ENCODE data around the gene NEK7. TPM values are rescaled to one million over a fixed set of nuclear protein-coding genes. Genes with fewer than 3 reads are reported as not detected.

Gene NEK7
- polyA plus RNA-seq, 1 donor from 2014 or later: 3.3 TPM

GRCh38 chr1:198132060-198132781, 24.6 kb upstream of the NEK7 start:
- no peak for TF ChIP-seq SMC3 (conservative IDR thresholded peaks at IDR 0.05; ENCODE audit: poor library complexity)
- no peak for TF ChIP-seq REST (IDR thresholded peaks at IDR 0.05; ENCODE audit: borderline replicate concordance)
- no peak for TF ChIP-seq CTCF (IDR thresholded peaks at IDR 0.05; ENCODE audit: poor library complexity, severe bottlenecking)
- no peak for TF ChIP-seq EP300 (conservative IDR thresholded peaks at IDR 0.05; ENCODE audit: poor library complexity, severe bottlenecking)
- no peak for TF ChIP-seq RAD21 (conservative IDR thresholded peaks at IDR 0.05)
- TF ChIP-seq MXI1 (conservative IDR thresholded peaks at IDR 0.05; ENCODE audit: poor library complexity, severe bottlenecking): no peak
- no peak for TF ChIP-seq EZH2 (IDR thresholded peaks at IDR 0.05; ENCODE audit: borderline replicate concordance, insufficient read depth, low read length, poor library complexity, severe bottlenecking)
- no peak for TF ChIP-seq POLR2AphosphoS5 (IDR thresholded peaks at IDR 0.05)
- no peak for TF ChIP-seq TAF1 (IDR thresholded peaks at IDR 0.05; ENCODE audit: low read depth)
- Histone ChIP-seq H2AFZ (ENCODE audit: low read depth, low read length) (no peak overlapping the region), H3K27ac (ENCODE audit: low read length) (no peak overlapping the region), H3K27me3 (ENCODE audit: insufficient read depth, low read depth, low read length) (no peaks in the 10 kb centered on the region), H3K9me2 (ENCODE audit: insufficient read depth, low read length) (no peaks in the 10 kb centered on the region), H3K9ac (ENCODE audit: low read length) (no peak overlapping the region), H4K20me1 (ENCODE audit: insufficient read depth) (no peaks in the 10 kb centered on the region), H3K36me3 (ENCODE audit: insufficient read depth, low read length) (no peaks in the 10 kb centered on the region), H3K79me2 (replicated peaks; ENCODE audit: insufficient read depth, low read length) (no peaks in the 10 kb centered on the region), H3F3A (ENCODE audit: insufficient read depth, low read length, poor library complexity, severe bottlenecking) (no peaks in the 10 kb centered on the region), H3K4me2 (ENCODE audit: low read length) (no peak overlapping the region), H3K4me3 (ENCODE audit: low read length) (no peak overlapping the region), H3K9me3 (ENCODE audit: low read length) (no peaks in the 10 kb centered on the region)

- Histone ChIP-seq H3K27me3 (ENCODE audit: insufficient read depth, low read depth, low read length) (no peaks in the 10 kb centered on the region), H3K79me2 (replicated peaks; ENCODE audit: insufficient read depth, low read length) (no peaks in the 10 kb centered on the region), H3F3A (ENCODE audit: insufficient read depth, low read length, poor library complexity, severe bottlenecking) (no peaks in the 10 kb centered on the region), H3K27ac (ENCODE audit: low read length) (no peak overlapping the region), H3K4me3 (ENCODE audit: low read length) (no peak overlapping the region), H2AFZ (ENCODE audit: low read depth, low read length) (no peak overlapping the region), H3K36me3 (ENCODE audit: insufficient read depth, low read length) (no peaks in the 10 kb centered on the region), H3K9ac (ENCODE audit: low read length) (no peak overlapping the region), H3K9me2 (ENCODE audit: insufficient read depth, low read length) (no peaks in the 10 kb centered on the region), H3K9me3 (ENCODE audit: low read length) (no peaks in the 10 kb centered on the region), H4K20me1 (ENCODE audit: insufficient read depth) (no peaks in the 10 kb centered on the region), H3K4me2 (ENCODE audit: low read length) (no peak overlapping the region)
- TF ChIP-seq CTCF (IDR thresholded peaks at IDR 0.05; ENCODE audit: poor library complexity, severe bottlenecking) (no peak), MXI1 (conservative IDR thresholded peaks at IDR 0.05; ENCODE audit: poor library complexity, severe bottlenecking) (no peak), EZH2 (IDR thresholded peaks at IDR 0.05; ENCODE audit: borderline replicate concordance, insufficient read depth, low read length, poor library complexity, severe bottlenecking) (no peak), POLR2AphosphoS5 (IDR thresholded peaks at IDR 0.05) (no peak), REST (IDR thresholded peaks at IDR 0.05; ENCODE audit: borderline replicate concordance) (no peak)
Measured at GRCh38 chr1:198134252-198134651, 22.5 kb upstream of the NEK7 start.

Data from neural cell (in vitro differentiated cells).